Chondrocyte (in vitro differentiated cells): ENCODE results near the gene TSGA10IP. TPM values are rescaled to one million over a fixed set of nuclear protein-coding genes. Genes with fewer than 3 reads are reported as not detected.

Source experiments
- DNase-seq: peaks from one replicate; pipeline ENCODE4 v3.0.0; 2021; ENCODE audit warnings: mixed read lengths, low spot score
- H3K27ac Mint-ChIP-seq: one replicate; pipeline ENCODE4 v1.8.0; 2021; ENCODE audit warnings: mild to moderate bottlenecking, moderate library complexity, mixed read lengths; ENCODE audit not compliant: unreplicated experiment
- H3K27me3 Mint-ChIP-seq: 2 replicates; pipeline ENCODE4 v1.8.0; 2021; ENCODE audit warnings: low read depth, mixed read lengths
- H3K36me3 Mint-ChIP-seq: 2 replicates; pipeline ENCODE4 v1.8.0; 2021; ENCODE audit warnings: low read depth, mixed read lengths
- H3K4me1 Mint-ChIP-seq: 2 replicates; pipeline ENCODE4 v1.8.0; 2021; ENCODE audit warnings: low read depth, mild to moderate bottlenecking, mixed read lengths
- H3K4me3 Mint-ChIP-seq: one replicate; pipeline ENCODE4 v1.8.0; 2021; ENCODE audit warnings: mild to moderate bottlenecking, moderate library complexity, mixed read lengths; ENCODE audit not compliant: unreplicated experiment
- H3K9me3 Mint-ChIP-seq: 2 replicates; pipeline ENCODE4 v1.8.0; 2021; ENCODE audit warnings: low read depth, mixed read lengths
- CTCF ChIP-seq: fragments of 200-600 bp; sonication (generic); IDR thresholded peaks from 2 replicates; pipeline ENCODE4 v1.5.0; 2021; ENCODE audit warnings: antibody characterized with exemption, mild to moderate bottlenecking, moderate library complexity
- total RNA-seq: library from RNA; stranded (reverse); gene quantifications from 3 replicates; pipeline ENCODE4 v1.2.1, GENCODE V29; 2021

TSGA10IP gene
- total RNA-seq, 1 donor from 2014 or later, result not detected

DNA sequence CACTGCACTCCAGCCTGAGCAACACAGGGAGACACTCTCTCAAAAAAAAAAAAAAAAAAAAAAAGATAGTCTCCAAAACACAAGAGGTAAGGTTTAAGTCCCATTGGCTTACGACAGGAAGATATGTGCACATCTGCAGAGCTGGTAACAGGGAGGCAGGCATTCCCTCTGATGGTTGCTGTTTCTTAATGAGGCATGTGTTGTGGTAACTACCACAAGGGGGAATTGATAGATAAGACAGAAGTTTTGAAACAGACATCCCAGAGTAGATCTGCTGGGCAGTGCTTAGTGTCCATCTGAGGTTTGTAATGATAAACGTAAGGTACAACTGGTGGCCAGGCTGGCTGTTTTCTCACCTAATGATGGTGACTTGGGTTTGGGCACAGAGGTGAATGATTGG, 52.0 kb downstream of the TSGA10IP start:
- Mint-ChIP-seq H3K4me1 (peaks cover 16% of the 10 kb centered on the region), H3K36me3 (peaks cover 25% of the 10 kb centered on the region), H3K9me3 (no peaks in the 10 kb centered on the region), H3K4me3 (no peak overlapping the region), H3K27ac (no peak overlapping the region), H3K27me3 (no peaks in the 10 kb centered on the region)
- no peak for DNase-seq
- no peak for TF ChIP-seq CTCF

DNA sequence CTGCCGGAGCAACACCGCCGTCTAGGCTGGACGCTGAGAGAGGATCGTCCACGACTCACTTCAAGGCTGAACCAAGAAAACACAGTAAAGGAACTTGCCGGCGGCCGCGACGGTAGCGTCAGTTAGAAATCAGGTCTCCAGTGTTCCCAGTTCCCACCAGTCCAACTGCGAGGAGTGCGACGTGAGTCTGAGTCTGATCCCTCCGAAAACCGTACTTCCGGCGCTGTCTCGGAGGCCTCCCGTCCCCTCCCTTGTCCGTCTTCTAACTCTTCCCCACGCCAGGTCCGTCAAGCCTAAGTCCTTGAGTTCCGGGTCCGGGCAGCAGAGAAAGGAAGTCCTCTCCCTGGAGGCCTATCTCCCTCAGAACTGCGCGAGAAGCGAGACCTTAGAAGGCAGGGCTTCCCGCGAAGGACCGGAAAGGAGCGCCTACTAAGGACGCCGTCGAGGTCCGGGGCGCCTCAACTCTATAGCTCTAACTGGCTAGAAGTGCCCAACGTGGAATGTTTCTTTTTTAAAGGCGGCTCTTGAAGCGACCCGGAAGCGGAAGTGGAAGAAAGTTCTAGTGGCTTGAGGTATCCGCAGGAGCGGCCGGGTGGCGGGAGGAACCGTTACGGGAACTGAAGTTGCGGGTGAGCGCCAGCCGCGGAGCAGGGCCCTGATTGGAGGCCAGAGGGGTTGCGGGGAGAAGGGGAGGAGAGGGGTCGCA, 56.8 kb downstream of the TSGA10IP start, which contains the start of the genes BANF1 and EIF1AD:
TSS of gene BANF1 (plus strand) at position 562 of the 706 bp plus-strand sequence. CDS start 748 bp downstream, outside the sequence.
TSS of gene EIF1AD (minus strand) at position 216 of the 706 bp plus-strand sequence. CDS start 1,768 bp downstream, outside the sequence.
- no peak for TF ChIP-seq CTCF

DNA sequence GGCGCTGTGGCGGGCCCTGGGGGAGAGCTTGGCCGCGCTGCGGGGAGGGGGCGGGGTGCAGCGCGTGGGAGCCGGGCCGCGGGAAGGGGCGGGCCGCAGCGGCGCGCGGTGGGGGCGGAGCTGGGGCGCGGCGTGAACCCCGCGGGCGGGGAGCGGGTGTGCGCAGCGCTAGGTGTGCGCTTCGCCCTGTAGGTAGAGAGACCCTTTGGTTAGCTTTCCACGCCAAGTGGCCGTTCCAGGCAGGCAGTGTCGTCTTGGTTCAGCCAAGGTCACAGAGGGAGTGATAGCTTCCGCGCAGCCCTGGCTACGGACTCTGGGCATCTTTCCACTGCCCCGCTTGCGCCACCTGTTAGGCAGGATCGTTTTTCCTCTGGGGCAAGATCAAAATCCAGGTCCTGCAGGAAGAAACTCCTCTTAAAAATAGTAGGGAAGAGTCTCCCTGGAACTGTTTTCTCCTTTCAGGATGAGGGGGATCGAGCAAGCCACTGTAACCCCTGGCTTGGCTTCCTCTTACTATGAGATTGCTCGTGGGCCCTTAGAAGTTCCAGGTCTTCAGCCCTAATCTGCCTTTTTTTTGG, 57.5 kb downstream of the TSGA10IP start:
- no peak for DNase-seq
- H3K27me3 Mint-ChIP-seq, result no peaks in the 10 kb centered on the region
- TF ChIP-seq CTCF, result peak; percentile 30
- peak overlapping the region; percentile 99 for H3K4me3 Mint-ChIP-seq
- no peaks in the 10 kb centered on the region for H3K9me3 Mint-ChIP-seq
- H3K27ac Mint-ChIP-seq, result peak overlapping the region; percentile 99
- peaks cover 20% of the 10 kb centered on the region for H3K36me3 Mint-ChIP-seq
- H3K4me1 Mint-ChIP-seq, result peaks cover 26% of the 10 kb centered on the region

More for the DNA sequence above, 56.8 kb downstream of the TSGA10IP start, which contains the start of the genes BANF1 and EIF1AD:
- H3K4me1 Mint-ChIP-seq, result peaks cover 26% of the 10 kb centered on the region
- no peaks in the 10 kb centered on the region for H3K9me3 Mint-ChIP-seq
- peak within 1 kb of the TSS; percentile 99 for H3K4me3 Mint-ChIP-seq
- H3K27ac Mint-ChIP-seq, result peak within 1 kb of the TSS; percentile 99
- no peaks in the 10 kb centered on the region for H3K27me3 Mint-ChIP-seq
- H3K36me3 Mint-ChIP-seq, result peaks cover 26% of the 10 kb centered on the region
- DNase-seq, result peak; percentile 96

DNA sequence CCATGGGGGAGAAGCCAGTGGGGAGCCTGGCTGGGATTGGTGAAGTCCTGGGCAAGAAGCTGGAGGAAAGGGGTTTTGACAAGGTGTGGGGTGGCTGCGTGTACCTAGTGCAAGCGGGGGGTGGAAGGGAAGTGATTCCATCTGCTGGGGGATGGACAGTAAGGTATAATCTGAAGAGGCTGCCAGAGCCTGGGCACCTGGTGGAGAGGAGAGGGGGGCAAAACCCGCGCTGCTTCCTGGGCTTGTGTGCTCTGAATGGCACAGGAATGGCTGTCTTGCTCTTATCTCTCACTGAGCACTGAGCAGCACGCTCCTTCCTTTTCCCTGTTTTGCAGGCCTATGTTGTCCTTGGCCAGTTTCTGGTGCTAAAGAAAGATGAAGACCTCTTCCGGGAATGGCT, 58.0 kb downstream of the TSGA10IP start:
- Mint-ChIP-seq H3K27ac (peak overlapping the region; percentile 86), H3K36me3 (peaks cover 16% of the 10 kb centered on the region), H3K27me3 (no peaks in the 10 kb centered on the region), H3K4me3 (peak overlapping the region; percentile 99), H3K4me1 (peaks cover 26% of the 10 kb centered on the region), H3K9me3 (no peaks in the 10 kb centered on the region)
- no peak for DNase-seq
- no peak for TF ChIP-seq CTCF

- H3K4me3 Mint-ChIP-seq, result peak overlapping the region; percentile 22
- peaks cover 9% of the 10 kb centered on the region for H3K36me3 Mint-ChIP-seq
- no peak overlapping the region for H3K27ac Mint-ChIP-seq
- peaks cover 30% of the 10 kb centered on the region for H3K4me1 Mint-ChIP-seq
- no peaks in the 10 kb centered on the region for H3K27me3 Mint-ChIP-seq
- no peak for DNase-seq
- no peaks in the 10 kb centered on the region for H3K9me3 Mint-ChIP-seq
- no peak for TF ChIP-seq CTCF
Measured at GRCh38 chr11:66004186-66004585, 58.9 kb downstream of the TSGA10IP start.
